ENCODE data around the gene MAP4K3.
"Not testable (repeated sequence)": the region's sequence is repeated elsewhere in the genome, so short reads cannot be mapped to it uniquely, and the experiment has no call there.

MAP4K3 gene

GRCh38 chr2:39300044-39300978 is 136.8 kb downstream of the MAP4K3 start:
- no peak for DNase-seq

DNA sequence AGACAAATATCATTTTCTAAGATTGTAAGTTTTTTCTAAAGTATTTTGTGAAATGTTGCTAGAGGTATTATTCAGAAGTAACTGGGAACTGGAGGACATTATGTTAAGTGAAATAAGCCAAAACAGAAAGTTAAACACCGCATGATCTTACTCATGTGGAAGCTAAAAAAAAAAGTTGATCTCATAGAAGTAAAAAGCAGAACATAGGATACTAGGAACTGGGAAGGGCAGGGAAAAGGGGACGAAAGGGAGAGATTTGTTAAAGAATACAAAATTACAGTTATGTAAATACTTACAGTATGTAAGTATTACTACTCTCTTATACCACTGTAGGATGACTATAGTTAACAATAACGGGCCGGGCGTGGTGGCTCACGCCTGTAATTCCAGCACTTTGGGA is 146.7 kb downstream of the MAP4K3 start:
- DNase-seq = no peak

DNA sequence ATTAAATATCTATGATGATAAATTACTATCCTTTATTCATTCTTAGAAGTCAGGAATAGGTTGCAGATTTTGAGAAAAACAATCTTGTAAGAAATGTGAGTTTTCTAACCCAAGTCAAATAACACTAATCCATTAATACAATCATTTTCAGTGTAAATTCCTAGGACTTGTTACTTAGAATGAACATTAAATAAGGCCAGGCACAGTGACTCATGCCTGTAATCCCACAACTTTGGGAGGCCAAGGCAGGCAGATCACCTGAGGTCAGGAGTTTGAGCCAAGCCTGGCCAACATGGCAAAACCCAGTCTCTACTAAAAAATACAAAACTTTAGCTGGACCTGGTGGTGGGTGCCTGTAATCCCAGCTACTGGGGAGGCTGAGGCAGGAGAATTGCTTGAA is 147.5 kb downstream of the MAP4K3 start:
- DNase-seq = no peak

GRCh38 chr2:39283561-39283960 is 153.5 kb downstream of the MAP4K3 start:
- no peak for DNase-seq

DNA sequence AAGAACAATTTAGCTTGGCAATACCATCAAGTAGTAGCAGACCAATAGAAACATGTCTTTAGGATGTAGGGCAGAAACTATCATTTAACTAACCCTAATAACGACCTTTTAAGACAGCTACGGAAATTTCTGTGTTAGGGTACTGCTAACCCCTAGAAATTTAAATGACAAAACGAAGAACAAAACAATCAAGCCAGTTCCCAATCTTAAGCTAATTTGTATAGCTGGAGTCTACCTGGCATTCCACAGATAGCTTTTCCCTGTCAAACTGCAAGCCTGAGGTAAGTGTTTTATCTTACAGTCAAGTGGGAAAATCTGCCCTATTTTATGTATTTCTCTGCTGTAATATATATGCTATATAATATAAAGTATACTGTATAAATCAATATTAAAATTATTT is 155.7 kb downstream of the MAP4K3 start:
- no peak for DNase-seq

DNA sequence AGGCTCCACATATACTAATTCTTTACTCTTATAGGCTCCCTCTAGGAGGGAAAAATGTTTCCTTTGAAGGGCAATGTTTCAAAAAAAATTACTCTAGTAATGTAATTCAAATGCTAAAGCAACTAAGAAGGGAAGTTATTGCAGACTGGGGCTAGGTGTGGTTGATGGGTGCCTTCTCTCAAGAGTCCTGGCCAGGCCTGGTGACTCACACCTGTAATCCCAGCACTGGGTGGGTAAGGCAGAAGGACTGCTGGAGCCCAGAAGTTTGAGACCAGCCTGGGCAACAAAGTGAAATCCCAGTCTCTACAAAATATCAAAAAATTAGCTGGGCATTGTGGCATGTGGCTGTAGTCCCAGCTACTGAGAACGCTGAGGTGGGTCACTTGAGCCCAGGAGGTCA is 162.1 kb downstream of the MAP4K3 start:
- DNase-seq = no peak

DNA sequence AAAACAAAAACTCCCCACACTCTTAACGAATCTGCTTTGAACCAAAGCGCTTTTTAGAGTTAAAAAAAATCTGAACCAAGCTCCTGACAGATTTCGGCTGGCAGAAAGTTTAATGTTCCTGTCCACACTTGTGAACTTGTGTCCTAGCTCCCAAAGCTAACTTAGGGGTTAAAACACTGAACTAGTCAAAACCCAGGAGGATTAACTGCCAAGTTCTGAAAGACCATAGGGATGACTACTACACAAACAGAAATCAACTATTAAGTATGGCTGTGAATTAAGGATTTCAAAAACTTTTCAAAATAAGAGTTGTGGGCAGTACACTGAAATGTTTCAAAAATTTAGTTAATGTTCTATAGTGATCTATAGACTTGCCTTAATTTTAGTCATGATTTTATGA is 167.1 kb downstream of the MAP4K3 start:
- no peak for DNase-seq

DNA sequence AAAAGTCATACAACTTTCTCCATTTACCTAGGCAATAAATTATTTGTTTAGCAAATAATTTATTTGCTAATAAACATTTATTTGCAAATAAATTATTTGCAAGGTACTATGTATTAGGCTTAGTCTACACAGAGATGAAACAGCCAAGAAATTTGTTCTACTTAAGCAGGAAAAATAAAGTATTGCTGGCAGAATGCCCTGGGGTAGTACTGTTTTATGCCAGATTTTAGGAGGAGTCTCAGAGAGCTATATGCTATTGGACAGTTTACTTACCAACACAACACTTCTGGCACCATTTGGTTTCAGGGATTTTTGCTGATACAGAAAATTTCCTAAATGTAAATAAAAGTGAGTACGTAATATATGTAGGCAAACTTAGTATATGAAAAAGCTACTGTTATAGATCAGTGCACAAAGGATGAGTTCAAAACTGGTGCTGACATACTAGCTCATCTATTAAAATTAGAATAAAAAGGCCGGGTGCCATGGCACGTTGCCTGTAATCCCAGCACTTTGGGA is 170.1 kb downstream of the MAP4K3 start:
- DNase-seq = no peak

- no peak for DNase-seq
These were observed 170.8 kb downstream of the MAP4K3 start for GRCh38 chr2:39266139-39266805.

DNA sequence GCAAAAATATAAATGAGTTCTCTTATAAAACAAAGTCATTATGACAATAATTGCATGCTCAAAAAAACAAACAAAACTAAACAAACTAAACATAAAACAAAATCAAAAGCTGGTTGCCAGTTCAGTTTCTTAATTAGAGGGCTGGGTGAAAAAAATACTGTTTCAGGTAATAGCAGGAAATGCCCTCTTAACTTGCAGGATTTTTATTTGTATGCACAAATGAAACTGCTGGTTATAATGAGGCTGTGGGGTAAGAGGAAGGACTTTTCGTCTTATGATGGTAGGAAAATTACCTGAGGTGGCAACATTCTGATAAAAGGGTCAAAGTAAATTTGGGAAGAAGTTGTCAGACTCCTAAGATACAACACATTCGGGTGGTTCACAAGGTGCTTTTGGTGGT is 171.8 kb downstream of the MAP4K3 start:
- DNase-seq = no peak

DNA sequence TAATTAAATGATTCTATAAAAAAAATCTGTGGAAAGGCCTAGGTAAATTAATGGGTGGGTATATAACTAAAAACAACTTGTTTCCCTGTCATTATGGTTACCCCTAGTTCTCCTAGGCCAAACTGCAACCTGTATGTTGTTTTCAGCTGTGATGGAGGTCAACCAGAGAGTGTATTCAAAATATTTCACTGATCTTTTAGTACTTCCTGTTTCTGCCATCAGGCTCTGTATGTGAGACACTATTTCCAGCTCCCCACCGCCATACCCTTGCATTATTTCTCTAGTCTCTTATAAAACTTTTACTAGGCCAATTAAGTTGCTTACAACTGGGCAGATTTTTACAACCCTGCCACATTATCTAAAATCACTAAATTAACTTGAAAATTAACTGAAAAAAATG is 172.4 kb downstream of the MAP4K3 start:
- no peak for DNase-seq

- no peak for DNase-seq
These were observed 177.0 kb downstream of the MAP4K3 start for GRCh38 chr2:39260087-39260486.

- DNase-seq = no peak
These were observed 181.0 kb downstream of the MAP4K3 start for GRCh38 chr2:39256040-39256439.

- no peak for DNase-seq
These were observed 184.1 kb downstream of the MAP4K3 start for GRCh38 chr2:39252888-39253518.

GRCh38 chr2:39247512-39248043 is 189.5 kb downstream of the MAP4K3 start:
- DNase-seq = no peak

DNA sequence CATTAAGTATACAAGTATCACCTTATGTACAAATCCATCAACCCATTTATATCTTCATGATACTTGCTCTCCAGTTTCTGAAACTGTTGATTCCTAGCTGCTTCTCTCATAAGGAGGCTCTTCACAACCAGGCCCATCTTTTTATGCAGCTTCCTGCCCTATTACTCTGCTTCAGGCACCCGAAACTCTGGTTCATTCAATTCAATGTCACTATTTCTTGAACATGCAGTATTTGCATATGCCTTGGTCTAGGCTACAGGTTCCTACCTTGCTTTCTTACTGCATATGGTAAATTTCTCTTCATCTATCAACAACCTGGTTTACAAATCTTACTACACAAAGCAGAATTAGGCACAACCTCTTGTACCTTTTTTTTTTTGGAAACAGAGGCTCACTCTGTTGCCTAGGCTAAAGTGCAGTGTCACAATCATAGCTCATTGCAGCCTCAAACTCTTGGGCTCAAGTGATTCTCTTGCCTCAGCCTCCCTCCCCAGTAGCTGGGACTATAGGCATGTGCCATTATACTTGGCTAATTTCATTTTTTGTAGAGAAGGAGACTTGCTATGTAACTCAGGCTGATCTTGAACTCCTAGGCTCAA is 190.6 kb downstream of the MAP4K3 start:
- DNase-seq = no peak

- DNase-seq = not testable (repeated sequence)
These were observed 192.0 kb downstream of the MAP4K3 start for GRCh38 chr2:39244963-39245625.

- not testable (repeated sequence) for DNase-seq
These were observed 192.7 kb downstream of the MAP4K3 start for GRCh38 chr2:39244241-39244862.

GRCh38 chr2:39243469-39244123 is 193.5 kb downstream of the MAP4K3 start, which contains the start of gene CDKL4:
Gene CDKL4 (minus strand): TSS chr2:39243970.
- no peak for DNase-seq

GRCh38 chr2:39241588-39241987 is 195.5 kb downstream of the MAP4K3 start:
- DNase-seq = no peak

- DNase-seq = no peak
These were observed 196.3 kb downstream of the MAP4K3 start for GRCh38 chr2:39240758-39241157.
